Inflammatory macrophage (primary cell): ENCODE data around the gene SPATA20.

Source experiments
- DNase-seq, 2 donors: peaks; one replicate each; pipeline ENCODE4 v3.0.0-alpha.2; 2020 to 2022

SPATA20 gene

GRCh38 chr17:50520483-50520882, 26.5 kb upstream of the SPATA20 start:
- no peak for DNase-seq

- DNase-seq = no peak
Observed at GRCh38 chr17:50521514-50521913, 25.5 kb upstream of the SPATA20 start.

GRCh38 chr17:50522766-50523165, 24.2 kb upstream of the SPATA20 start:
- DNase-seq = no peak

- DNase-seq = no peak
Observed at GRCh38 chr17:50523208-50523607, 23.8 kb upstream of the SPATA20 start.

- DNase-seq = no peak
Observed at GRCh38 chr17:50524838-50525237, 22.1 kb upstream of the SPATA20 start.

GRCh38 chr17:50527155-50527762, 19.7 kb upstream of the SPATA20 start:
- no peak for DNase-seq

- DNase-seq = no peak
Observed at GRCh38 chr17:50527949-50528474, 19.0 kb upstream of the SPATA20 start.

- no peak for DNase-seq
Observed at GRCh38 chr17:50529849-50530248, 17.1 kb upstream of the SPATA20 start.

GRCh38 chr17:50531428-50532025, 15.4 kb upstream of the SPATA20 start:
- DNase-seq = no peak

- no peak for DNase-seq
Observed at GRCh38 chr17:50532452-50533024, 14.4 kb upstream of the SPATA20 start, which contains the start of gene EPN3. TSS of gene EPN3 (plus strand) at chr17:50532735. CDS start at chr17:50536557, 3,822 bp downstream.

- no peak for DNase-seq
Observed at GRCh38 chr17:50533185-50533584, 13.8 kb upstream of the SPATA20 start.

GRCh38 chr17:50533720-50534148, 13.2 kb upstream of the SPATA20 start:
- DNase-seq = no peak

- DNase-seq = no peak
Observed at GRCh38 chr17:50534222-50534978, 12.6 kb upstream of the SPATA20 start.

GRCh38 chr17:50534979-50535326, 12.0 kb upstream of the SPATA20 start:
- no peak for DNase-seq

GRCh38 chr17:50535407-50535806, 11.6 kb upstream of the SPATA20 start:
- DNase-seq = no peak

GRCh38 chr17:50536683-50537646, 10.0 kb upstream of the SPATA20 start:
- no peak for DNase-seq

GRCh38 chr17:50537721-50538548, 9.0 kb upstream of the SPATA20 start:
- DNase-seq = no peak

GRCh38 chr17:50538549-50539410, 8.2 kb upstream of the SPATA20 start:
- DNase-seq = no peak

- DNase-seq = no peak
Observed at GRCh38 chr17:50539762-50540559, 7.0 kb upstream of the SPATA20 start.
